Measurements from ENCODE around the gene TMED5. TPM values are rescaled to one million over a fixed set of nuclear protein-coding genes. Genes with fewer than 3 reads are reported as not detected.

The TMED5 gene
- polyA plus RNA-seq, 4 donors, result 86.3 to 124 (median 95.6) TPM

DNA sequence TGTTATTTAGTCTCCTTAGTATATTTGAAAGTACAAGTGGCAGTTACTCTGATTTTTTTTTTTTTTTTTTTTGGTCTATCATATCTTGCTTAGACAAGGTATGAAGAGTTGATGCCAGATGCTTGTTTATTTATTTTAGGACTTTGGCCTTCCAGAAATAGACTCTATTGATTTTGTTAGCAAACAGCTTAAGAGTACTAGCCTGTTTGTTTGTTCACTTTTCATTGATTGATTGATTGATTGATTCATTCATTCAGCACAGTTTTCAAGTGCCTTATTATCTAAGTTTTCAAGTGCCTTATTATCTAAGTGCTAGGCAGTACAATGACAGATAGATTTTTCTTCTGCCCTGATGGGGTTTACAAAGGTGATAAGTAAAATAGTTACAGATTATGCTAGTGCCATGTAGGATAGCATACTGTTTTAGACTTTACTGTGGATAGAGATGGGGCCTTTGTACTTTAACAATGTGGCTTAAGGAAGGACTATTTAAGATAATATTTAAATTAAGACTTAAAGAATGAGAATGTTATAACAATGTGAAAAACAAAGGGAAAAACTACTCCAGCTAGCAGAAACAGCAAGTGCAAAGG, 50.6 kb downstream of the TMED5 start:
- no peak for DNase-seq (ENCODE audit: low read depth in 4 of 4, low spot score in 3 of 4)

DNA sequence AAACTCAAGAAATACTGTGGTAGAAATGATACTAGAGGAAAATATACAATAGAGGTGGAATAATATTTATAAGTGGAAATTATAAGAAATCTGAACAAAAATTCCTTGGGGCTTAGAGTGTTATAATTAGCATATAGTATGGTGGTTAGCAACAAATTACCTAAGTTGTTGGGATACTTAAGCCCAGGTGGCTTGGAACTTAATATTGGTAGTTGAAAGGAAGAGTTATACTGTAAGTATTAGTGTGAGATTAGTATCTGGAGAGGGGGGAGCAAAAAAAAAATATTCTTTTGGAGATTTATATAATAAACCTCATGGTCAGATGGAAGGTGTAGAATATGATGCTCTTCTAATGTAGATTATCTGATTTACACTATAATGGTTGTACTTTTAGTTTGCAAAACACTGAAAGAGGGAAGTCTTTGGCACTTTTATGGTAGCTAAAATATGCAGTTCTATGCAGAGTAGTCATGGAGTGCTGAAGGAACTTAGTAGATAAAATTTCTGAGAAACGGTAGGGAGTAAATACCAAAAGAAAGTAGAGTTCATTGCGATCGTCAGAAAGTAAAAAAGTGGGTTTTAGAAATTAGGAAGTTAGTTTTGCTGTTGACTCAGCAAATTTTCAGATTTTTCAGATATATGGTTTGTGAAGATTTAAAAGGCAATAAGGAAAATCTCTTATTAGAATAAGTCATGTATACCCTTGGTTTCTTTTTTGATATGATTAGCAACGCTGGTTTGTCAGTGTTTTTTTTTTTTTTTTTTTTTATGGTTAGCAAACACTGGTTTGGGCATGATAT, 55.5 kb downstream of the TMED5 start:
- DNase-seq (ENCODE audit: low read depth in 4 of 4, low spot score in 3 of 4), result no peak

DNA sequence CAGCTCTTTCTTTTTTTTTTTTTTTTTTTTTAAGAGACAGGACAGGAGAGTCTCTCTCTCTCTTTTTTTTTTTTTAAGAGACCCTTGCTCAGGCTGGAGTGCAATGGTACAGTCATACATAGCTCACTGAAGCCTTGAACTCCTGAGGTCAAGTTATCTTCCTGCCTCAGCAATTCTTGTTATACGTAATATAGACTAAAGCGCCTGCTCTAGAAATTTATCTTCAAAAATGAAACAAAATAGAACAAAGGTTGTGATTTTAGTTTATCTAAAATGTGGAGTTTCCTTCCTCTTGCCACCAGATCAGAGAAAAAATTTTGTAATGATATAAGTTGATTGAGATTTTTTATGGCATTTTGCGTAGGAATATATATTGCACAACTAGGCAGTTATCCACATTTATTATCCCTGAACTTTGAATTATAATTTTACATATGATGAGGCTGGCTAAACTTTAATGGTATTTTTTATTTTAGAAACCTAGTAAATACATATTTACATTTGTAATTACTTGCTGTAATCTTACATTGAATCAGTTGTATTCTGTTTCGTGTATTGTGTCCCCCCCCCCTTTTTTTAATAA, 56.9 kb downstream of the TMED5 start:
- no peak for DNase-seq (ENCODE audit: low read depth in 4 of 4, low spot score in 3 of 4)

DNA sequence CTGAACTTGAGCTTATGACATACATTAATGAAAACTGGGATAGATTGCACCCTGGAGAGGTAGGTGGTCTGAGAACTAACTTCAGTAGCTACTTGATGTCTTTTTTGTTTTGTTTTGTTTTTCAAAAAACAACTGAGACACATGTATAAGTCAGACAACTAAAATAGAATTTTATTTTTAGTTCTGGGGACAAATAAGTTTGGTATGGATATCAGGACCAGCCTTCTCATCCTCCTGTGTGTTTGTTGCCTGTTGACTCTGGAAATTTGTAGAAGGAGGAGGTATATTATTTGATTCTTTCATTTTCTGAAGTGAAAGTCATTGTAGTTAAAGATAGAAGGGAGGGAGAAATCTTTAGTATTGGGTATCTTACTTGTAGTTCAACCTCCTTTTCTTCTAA, 59.6 kb downstream of the TMED5 start:
- DNase-seq (ENCODE audit: low read depth in 4 of 4, low spot score in 3 of 4), result no peak

DNA sequence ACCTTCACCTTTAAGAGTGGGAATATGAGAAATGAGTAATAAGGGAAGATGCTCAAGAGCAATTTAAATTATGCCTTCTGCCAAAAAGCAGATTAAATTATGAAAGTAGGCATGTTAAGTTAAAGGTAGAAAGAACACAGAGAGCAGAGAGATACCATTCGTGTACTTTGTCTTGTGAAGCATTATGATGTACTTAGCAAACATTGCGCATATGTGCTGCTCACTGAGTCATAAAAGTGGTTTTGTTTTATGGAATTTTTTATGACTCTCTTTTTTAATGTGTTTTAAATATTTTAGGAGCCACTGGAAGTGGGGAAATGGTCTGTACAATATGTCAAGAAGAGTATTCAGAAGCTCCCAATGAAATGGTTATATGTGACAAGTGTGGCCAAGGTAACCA, 65.8 kb downstream of the TMED5 start:
- no peak for DNase-seq (ENCODE audit: low read depth in 4 of 4, low spot score in 3 of 4)

DNA sequence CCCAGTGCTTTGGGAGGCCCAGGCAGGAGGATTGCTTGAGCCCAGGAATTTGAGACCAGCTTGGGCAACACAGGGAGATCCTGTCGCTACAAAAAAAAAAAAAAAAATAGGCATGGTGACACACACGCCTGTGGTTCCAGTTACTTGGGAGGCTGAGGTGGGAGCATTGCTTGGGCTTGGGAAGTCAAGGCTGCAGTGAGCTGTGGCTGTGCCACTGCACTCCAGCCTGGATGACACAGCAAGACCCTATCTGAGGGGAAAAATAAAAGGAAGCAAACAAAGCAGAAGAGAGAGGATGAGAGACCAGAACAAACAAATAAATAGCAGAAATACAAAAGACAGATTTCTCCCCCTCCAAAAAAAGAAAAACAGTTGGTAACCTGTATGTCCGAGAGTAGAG, 67.1 kb downstream of the TMED5 start:
- DNase-seq (ENCODE audit: low read depth in 4 of 4, low spot score in 3 of 4), result no peak

DNA sequence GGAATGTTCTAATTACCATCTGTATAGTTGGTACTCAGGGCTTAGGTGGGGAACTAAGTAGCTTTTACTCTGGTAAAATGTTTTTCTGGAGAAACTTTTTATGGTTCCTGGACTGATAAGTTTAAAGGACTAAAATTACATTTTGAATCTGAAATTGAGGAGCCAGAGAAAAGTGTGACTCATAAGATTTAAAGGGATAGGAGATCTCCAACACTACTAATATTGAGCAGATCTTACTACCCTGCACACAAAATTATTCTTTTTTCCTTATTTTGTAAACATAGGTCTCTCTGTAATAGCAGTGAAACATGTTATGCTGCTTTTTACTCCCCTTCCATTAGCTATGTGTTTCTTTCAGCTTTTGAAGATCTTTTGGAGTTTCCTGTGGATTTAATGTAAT, 68.7 kb downstream of the TMED5 start:
- DNase-seq (ENCODE audit: low read depth in 4 of 4, low spot score in 3 of 4), result no peak

DNA sequence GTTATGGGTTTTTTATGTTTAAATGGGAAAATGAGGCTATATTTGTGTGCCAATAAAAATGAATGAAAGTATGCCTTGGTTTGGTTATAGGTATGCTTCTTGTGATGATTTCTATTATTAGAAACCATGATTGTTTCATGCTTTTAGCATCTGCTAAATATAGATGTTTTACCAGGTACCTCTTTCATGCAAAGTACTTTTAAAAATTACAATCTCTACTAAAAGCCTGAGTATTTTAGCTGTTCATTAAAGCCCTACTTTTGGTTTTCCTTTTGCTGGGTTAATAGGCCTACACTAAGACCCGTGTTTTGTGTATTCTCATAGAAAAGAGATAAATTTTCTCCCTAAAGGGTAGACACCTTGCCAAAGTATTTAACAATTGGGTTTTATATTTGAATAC, 69.1 kb downstream of the TMED5 start:
- no peak for DNase-seq (ENCODE audit: low read depth in 4 of 4, low spot score in 3 of 4)

DNA sequence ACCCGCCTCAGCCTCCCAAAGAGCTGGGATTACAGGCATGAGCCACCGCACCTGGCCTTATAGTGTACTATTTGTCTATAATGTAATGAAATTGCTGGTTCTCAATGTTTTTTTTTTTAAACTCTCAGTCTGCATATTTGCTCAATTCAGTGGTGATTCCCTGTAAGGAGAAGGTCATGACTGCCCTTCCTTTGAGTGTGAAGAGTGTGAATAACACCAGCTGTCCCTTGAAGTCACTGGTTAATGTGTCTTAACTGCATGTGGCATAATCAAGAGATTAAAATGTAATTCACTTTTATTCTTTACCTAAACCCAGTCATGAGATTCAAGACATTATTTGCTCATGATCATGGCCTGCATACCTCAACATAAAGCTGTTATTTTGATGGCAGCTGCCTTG, 70.6 kb downstream of the TMED5 start:
- DNase-seq (ENCODE audit: low read depth in 4 of 4, low spot score in 3 of 4), result no peak

DNA sequence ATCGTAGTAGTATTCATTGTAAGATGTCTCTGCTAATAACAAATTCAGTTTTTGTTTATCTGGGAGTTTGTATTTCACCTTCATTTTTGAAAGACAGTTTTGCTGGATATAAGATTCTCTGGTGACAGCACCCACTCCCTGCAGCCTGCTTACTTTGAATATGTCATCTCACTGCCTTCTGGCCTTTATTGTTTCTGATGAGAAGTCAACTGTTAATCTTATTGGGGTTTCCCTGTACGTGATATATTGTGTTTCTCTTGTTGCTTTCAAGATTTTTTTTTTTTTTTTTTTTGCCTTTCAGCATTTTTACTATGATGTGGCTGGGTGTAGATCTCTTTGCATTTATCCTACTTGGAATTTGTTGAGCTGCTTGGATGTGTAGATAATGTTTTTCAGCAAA, 71.9 kb downstream of the TMED5 start:
- no peak for DNase-seq (ENCODE audit: low read depth in 4 of 4, low spot score in 3 of 4)

DNA sequence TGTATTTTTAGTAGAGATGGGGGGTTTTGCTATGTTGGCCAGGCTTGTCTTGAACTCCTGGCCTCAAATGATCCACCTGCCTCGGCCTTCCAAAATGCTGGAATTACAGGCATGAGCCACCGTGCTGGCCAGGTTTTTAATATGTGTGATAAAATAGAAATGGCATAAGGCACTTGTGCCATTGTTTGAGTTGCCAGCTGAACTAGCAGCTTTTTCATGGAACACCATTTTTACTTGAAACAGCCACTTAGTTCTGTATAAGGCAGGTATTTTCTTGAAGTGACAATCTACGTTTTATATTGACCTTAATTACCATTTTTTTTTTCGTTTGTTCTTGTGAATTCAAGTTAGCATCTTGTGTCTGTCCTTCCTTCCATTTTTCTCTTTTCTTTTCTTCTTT, 72.8 kb downstream of the TMED5 start:
- DNase-seq (ENCODE audit: low read depth in 4 of 4, low spot score in 3 of 4), result no peak

DNA sequence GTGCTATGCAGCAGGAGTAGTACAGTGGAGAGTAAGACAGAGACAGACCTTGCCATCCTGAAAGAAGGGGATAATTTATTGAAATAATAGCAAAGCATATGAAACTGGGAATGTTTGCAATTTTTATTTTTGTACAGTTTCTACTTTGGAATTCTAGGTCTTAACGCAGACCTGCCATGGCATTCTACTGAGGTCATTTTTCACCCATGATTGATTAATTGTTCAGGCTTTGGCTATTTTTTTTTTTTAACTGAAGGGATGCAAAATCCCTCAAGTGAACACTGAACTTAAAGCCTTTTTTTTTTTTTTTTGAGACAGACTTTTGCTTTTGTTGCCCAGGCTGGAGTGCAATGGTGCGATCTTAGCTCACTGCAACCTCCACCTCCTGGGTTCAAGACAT, 74.0 kb downstream of the TMED5 start:
- DNase-seq (ENCODE audit: low read depth in 4 of 4, low spot score in 3 of 4), result no peak

DNA sequence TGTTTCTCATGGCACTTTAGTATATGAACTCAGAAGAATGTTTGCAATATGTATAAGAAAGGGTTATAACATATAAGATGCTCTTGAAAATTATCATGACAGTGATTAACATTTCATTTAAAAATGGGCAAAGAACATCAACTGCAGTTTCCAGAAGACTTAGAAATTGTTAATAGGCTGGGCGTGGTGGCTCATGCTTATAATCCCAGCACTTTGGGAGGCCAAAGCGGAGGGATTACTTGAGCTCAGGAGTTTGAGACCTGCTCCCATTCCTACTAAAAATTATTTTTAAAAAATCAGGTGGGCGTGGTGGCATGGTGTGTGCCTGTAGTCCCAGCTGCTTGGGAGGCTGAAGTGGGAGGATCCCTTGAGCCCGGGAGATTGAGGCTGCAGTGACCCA, 78.1 kb downstream of the TMED5 start:
- no peak for DNase-seq (ENCODE audit: low read depth in 4 of 4, low spot score in 3 of 4)

Other genes starting within 250 kb of the TMED5 start
- 1 to 10 TPM; 8.3 to 9.6 (median 9.4) TPM for gene DIPK1A, start 219.0 kb downstream of the TMED5 start, polyA plus RNA-seq (ENCODE audit: insufficient read length in 4 of 4)
- gene MTF2, start 101.1 kb downstream of the TMED5 start, polyA plus RNA-seq (ENCODE audit: insufficient read length in 4 of 4), result 10 to 100 TPM; 39.2 to 51.2 (median 45.9) TPM
- gene CCDC18, start 311 bp upstream of the TMED5 start, polyA plus RNA-seq (ENCODE audit: insufficient read length in 4 of 4), result 10 to 100 TPM in 2 of 4 donors, 1 to 10 TPM in 2; 8.5 to 11.0 (median 10.2) TPM
- 10 to 100 TPM; 61.7 to 67.1 (median 66.3) TPM for gene DR1, start 165.5 kb upstream of the TMED5 start, polyA plus RNA-seq (ENCODE audit: insufficient read length in 4 of 4)